22Rv1 (cell line): ENCODE data around the gene IL4R.

Experiments
- CTCF ChIP-seq: fragments of 450-650 bp; IDR thresholded peaks from 2 replicates; pipeline ENCODE4 v1.5.1; 2017; ENCODE audit warnings: mild to moderate bottlenecking
- ZFX ChIP-seq: fragments of 450-650 bp; IDR thresholded peaks from 2 replicates; pipeline ENCODE4 v1.6.1; 2017; ENCODE audit warnings: antibody characterized with exemption, borderline replicate concordance

GRCh38 chr16:27365142-27366089 is 51.6 kb downstream of the IL4R start:
- no peak for TF ChIP-seq CTCF
- TF ChIP-seq ZFX = no peak
